ENCODE measurements around the gene VASH1.

VASH1 gene

DNA sequence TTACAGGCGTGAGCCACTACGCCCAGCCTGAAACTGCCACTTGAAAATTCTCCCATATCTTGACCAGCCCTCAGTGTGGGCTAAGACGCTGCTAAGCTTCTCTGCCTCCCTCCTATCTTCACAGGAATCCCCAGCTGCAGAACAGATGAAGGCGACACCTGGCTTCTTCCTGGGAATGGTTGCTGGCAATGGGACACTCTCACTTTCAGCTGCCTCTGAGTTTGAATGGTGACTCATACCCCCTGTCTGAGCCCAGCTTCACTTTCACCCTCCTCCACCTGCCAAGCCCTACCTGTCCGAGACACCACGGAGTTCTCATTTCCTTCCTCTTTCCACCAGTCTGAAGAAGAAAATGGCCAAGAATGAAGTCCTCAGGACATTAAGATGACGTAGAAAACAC, 18.3 kb upstream of the VASH1 start:
- no peak overlapping the region for H3K27ac ChIP-seq
- TF ChIP-seq, protein P1, sequence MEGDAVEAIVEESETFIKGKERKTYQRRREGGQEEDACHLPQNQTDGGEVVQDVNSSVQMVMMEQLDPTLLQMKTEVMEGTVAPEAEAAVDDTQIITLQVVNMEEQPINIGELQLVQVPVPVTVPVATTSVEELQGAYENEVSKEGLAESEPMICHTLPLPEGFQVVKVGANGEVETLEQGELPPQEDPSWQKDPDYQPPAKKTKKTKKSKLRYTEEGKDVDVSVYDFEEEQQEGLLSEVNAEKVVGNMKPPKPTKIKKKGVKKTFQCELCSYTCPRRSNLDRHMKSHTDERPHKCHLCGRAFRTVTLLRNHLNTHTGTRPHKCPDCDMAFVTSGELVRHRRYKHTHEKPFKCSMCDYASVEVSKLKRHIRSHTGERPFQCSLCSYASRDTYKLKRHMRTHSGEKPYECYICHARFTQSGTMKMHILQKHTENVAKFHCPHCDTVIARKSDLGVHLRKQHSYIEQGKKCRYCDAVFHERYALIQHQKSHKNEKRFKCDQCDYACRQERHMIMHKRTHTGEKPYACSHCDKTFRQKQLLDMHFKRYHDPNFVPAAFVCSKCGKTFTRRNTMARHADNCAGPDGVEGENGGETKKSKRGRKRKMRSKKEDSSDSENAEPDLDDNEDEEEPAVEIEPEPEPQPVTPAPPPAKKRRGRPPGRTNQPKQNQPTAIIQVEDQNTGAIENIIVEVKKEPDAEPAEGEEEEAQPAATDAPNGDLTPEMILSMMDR (IDR thresholded peaks at IDR 0.05) = no peak

DNA sequence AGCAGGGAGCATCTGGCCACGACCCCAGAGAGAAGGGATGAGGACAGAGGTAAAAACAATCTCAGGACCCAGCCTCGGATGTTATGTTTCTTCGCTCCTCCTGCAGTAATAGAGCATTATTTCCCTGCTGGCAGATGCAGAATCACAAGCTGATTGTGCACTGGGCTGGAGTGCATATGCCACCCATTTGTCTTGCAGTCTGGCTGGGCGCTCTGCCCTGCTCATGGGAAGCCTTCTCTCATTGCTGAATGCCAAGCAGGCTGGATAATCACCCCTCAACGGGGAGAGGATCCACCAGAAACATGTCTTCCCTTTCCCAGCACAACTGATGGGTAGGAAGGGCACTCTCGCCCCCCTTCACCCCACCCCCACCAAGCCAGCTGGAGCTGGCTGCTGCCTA, 8.5 kb upstream of the VASH1 start:
- DNase-seq (ENCODE audit: low spot score) = no peak
- H3K27ac ChIP-seq = no peak overlapping the region

More for the DNA sequence above, 18.3 kb upstream of the VASH1 start:
- no peak overlapping the region for H3K4me3 ChIP-seq
- DNase-seq (ENCODE audit: low spot score) = no peak

DNA sequence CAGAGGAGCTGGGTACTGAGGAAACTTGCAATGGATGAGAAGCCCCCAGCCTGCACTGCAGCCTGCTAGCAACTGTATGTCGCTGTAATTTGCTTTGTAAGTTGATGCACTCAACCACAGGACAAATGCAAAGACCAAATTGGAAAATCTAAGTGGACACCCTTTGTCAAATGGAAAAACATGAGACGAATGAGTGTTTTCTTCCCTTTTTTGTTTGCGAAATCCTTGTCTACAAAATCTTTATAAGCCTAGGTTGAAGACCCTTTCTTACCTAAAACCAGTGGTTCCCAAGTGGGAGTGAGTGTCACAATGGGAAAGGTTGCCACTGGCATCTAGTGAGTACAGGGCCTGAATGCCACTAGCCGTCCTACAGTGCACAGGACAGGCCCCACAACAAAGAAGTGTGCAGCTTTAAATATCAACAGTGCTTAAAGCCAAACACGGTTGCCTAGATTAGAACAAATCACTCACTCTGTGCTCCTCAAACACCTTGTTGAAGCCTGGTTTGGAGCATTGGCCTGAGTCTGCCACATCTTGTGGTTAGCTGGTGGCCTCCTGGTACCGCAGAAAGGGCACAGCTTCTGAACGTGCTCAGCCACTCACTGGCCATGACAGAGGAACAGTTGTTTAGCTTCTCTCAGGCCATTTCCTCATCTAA, 7.6 kb upstream of the VASH1 start:
- peak; percentile 41 for DNase-seq (ENCODE audit: low spot score)
- no peak overlapping the region for H3K4me3 ChIP-seq
- TF ChIP-seq, protein P1 (IDR thresholded peaks at IDR 0.05) = no peak
- H3K27ac ChIP-seq = no peak overlapping the region

More for the DNA sequence above, 8.5 kb upstream of the VASH1 start:
- TF ChIP-seq, protein P1 (IDR thresholded peaks at IDR 0.05) = no peak
- no peak overlapping the region for H3K4me3 ChIP-seq

DNA sequence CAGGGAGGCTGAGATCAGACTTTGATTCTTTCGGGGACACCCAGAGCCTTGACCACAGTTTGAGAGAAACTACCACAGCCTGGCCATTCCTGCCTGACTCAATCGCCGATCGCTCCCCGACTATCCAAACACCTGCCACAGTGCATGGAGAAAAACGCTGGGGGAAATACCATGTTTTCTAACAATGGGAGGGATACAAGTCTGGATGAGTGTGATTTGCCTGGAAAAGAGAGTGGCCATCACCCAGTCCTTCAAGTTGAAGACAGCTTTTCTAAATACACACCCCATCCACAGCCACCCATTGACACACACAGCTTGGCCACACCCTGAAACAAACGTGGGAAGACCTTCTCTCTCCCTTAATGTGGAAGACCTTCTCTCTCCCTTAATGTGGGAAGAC, 6.7 kb upstream of the VASH1 start:
- Histone ChIP-seq H3K27ac (no peak overlapping the region), H3K4me3 (no peak overlapping the region)
- DNase-seq (ENCODE audit: low spot score) = peak; percentile 50
- TF ChIP-seq, protein P1 (IDR thresholded peaks at IDR 0.05) = no peak

DNA sequence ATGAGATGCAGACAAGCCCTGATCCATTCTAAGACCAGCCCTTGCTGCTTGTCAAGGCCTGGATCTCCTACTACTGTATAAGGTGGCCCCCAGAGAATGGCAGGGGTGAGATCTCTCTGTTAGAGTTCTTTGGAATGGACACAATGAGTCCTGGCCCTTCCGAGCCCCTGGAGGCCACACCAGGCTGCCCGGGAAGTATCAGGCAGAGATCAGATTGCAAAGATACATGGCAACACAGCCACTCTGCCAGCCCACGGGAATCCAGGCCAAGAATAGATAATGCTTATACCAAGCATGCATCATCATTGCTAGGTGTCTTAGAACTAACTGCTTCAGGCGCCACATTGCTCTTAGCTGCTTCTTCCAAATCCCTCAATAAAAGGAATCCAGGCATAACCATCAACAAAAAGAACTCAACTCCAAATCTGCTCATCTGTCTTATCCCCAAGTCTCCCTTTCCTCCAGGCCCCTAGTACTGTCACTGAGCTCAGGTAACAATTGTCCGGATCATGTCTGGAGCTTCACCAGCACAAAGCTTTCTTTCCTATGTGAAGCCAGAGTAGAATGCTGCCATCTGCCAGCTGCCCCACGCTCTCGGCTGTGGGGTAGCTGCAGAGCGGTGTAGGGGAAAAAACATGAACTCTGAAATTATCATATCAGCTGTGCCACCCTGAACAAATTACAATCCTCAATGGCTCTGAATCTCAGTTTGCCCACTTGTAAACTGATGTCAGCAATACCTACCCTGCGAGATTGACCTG, 5.5 kb upstream of the VASH1 start:
- Histone ChIP-seq H3K4me3 (no peak overlapping the region), H3K27ac (no peak overlapping the region)
- TF ChIP-seq, protein P1 (IDR thresholded peaks at IDR 0.05) = no peak
- peak; percentile 46 for DNase-seq (ENCODE audit: low spot score)

DNA sequence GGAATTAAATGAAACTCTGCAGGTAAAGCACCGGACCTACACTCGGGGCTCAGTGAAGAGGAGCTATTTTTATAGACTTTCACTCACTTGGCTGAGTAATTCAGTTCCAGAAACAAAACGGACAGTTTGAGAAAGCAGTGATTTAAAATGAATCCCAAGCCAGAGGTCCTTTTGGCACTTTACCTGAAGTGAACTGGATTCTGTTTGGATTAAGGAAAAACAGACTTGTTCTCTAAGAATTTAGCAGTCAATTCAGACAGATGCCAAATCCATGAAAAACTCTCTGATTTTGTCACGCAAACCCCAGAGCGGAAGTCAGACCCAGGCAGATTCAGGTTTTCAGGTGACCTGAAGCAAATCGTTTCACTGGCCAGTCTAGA, 4.9 kb upstream of the VASH1 start:
- no peak overlapping the region for H3K4me3 ChIP-seq
- no peak for DNase-seq (ENCODE audit: low spot score)
- no peak overlapping the region for H3K27ac ChIP-seq
- TF ChIP-seq, protein P1 (IDR thresholded peaks at IDR 0.05) = no peak

DNA sequence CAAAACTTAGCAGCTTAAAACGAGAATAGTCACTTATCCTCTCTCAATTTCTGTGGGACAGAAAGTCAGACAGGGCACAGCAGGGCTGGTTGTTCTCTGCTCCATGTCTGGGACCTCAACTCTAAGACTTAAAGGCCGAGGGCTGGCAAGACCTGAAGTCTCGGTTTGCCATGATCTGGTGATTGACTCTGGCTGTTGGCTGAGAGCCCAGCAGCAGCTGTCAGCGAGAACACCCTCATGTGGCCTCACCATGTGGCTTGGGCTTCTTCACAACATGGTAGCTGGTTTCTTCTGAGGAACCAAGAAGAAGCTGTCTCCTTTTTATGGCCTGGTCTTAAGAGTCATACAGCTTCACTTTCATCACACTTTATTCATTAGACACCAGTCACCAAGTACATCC, 1.7 kb upstream of the VASH1 start:
- no peak overlapping the region for H3K4me3 ChIP-seq
- no peak overlapping the region for H3K27ac ChIP-seq
- peak; percentile 66 for DNase-seq (ENCODE audit: low spot score)
- TF ChIP-seq, protein P1 (IDR thresholded peaks at IDR 0.05) = no peak

Measured in coronary artery (tissue), 2 donors.